Uterus (tissue), 4 donors: ENCODE results near the gene S100P. TPM values are rescaled to one million over a fixed set of nuclear protein-coding genes. Genes with fewer than 3 reads are reported as not detected.
"Not testable (repeated sequence)": the region's sequence is repeated elsewhere in the genome, so short reads cannot be mapped to it uniquely, and the experiment has no call there.

ENCODE experiments used
- DNase-seq, 2 donors: peaks; one replicate each; pipeline ENCODE4 v3.0.0-alpha.2; 2019 to 2020
- H3K27ac ChIP-seq, 2 donors: fragments of 200-600 bp; sonication (generic); 1 replicate in 1 of 2; 2 replicates in 1 of 2; pipeline ENCODE4 v1.5.1; 2016 to 2018
- H3K27me3 ChIP-seq, 2 donors: fragments of 200-600 bp; sonication (generic); one replicate each; pipeline ENCODE4 v1.5.1; 2018 to 2019; ENCODE audit warnings: control low read depth in 1 of 2
- H3K36me3 ChIP-seq, 2 donors: fragments of 200-600 bp; sonication (generic); one replicate each; pipeline ENCODE4 v1.5.1; 2019; ENCODE audit warnings: control low read depth in 1 of 2
- H3K4me1 ChIP-seq, 2 donors: fragments of 200-600 bp; sonication (generic); one replicate each; pipeline ENCODE4 v1.5.1; 2018 to 2019; ENCODE audit warnings: control low read depth in 1 of 2
- H3K4me3 ChIP-seq, 2 donors: fragments of 200-600 bp; sonication (generic); 1 replicate in 1 of 2; 2 replicates in 1 of 2; pipeline ENCODE4 v1.5.1; 2018 to 2019; ENCODE audit warnings: mild to moderate bottlenecking in 1 of 2
- H3K9me3 ChIP-seq, 2 donors: fragments of 200-600 bp; sonication (generic); one replicate each; pipeline ENCODE4 v1.5.1; 2019; ENCODE audit warnings: control low read depth in 1 of 2
- CTCF ChIP-seq, 4 experiments: fragments of 200-600 bp in 2 of 4; fragments of 450-650 bp in 2 of 4; sonication (generic) in 2 of 4; IDR thresholded peaks; one replicate each; pipeline ENCODE4 v1.5.1; 2016 to 2019; ENCODE audit warnings: antibody characterized with exemption in 4 of 4, mild to moderate bottlenecking in 2 of 4, moderate library complexity in 1 of 4
- POLR2A ChIP-seq, 2 donors: fragments of 450-650 bp; IDR thresholded peaks; one replicate each; pipeline ENCODE4 v1.6.1; 2016; ENCODE audit warnings: antibody characterized with exemption in 2 of 2, mild to moderate bottlenecking in 1 of 2, moderate library complexity in 1 of 2
- intact Hi-C: fragments of 100-400 bp; cut with DNase I; formaldehyde crosslinking; loops from one replicate; pipeline ENCODE4 v1.15.1; 2023; ENCODE audit warnings: low total_unique reads
- total RNA-seq, 4 donors: library from RNA; depleted of rRNA in 3 of 4; stranded (reverse); fragments of >200 nt in 3 of 4; gene quantifications; one replicate each; pipeline versions ENCODE4 v1.1.0 to v1.2.4, GENCODE V29; 2014 to 2023
- donor health status: DM: yes; HTN: yes; CAD: no.

The S100P gene
- total RNA-seq, 4 donors from 2014 or later = 0.26 to 1.3 TPM; not detected in 2

GRCh38 chr4:6723851-6724250 lies 30.2 kb downstream of the S100P start:
- Histone ChIP-seq H3K9me3 (no peaks in the 10 kb centered on the region), H3K36me3 (no peaks in the 10 kb centered on the region), H3K4me1 (no peaks in the 10 kb centered on the region), H3K27ac (no peak overlapping the region), H3K27me3 (no peaks in the 10 kb centered on the region), H3K4me3 (no peak overlapping the region)
- intact Hi-C loops = loop anchor here (5.0 kb wide), 1 partner anchor 148 kb away; no protein-coding TSS in a partner anchor
- no peak for TF ChIP-seq POLR2A (IDR thresholded peaks at IDR 0.05)
- no peak for TF ChIP-seq CTCF (IDR thresholded peaks at IDR 0.05)
- no peak for DNase-seq

GRCh38 chr4:6724421-6725111 lies 30.9 kb downstream of the S100P start:
- no peaks in the 10 kb centered on the region for H3K27me3 ChIP-seq
- no peak for DNase-seq
- no peak overlapping the region for H3K4me3 ChIP-seq
- H3K9me3 ChIP-seq = no peaks in the 10 kb centered on the region
- H3K27ac ChIP-seq = no peak overlapping the region
- TF ChIP-seq POLR2A (IDR thresholded peaks at IDR 0.05) (no peak), CTCF (IDR thresholded peaks at IDR 0.05) (no peak)
- H3K4me1 ChIP-seq = no peaks in the 10 kb centered on the region
- intact Hi-C loops = loop anchor here (5.0 kb wide), 1 partner anchor 148 kb away; no protein-coding TSS in a partner anchor
- H3K36me3 ChIP-seq = no peaks in the 10 kb centered on the region

GRCh38 chr4:6725427-6725961 lies 31.8 kb downstream of the S100P start:
- H3K27ac ChIP-seq, H3K27me3 ChIP-seq, intact Hi-C loops, H3K9me3 ChIP-seq, H3K4me3 ChIP-seq, DNase-seq, H3K4me1 ChIP-seq, H3K36me3 ChIP-seq: not testable (repeated sequence)

- no peak for TF ChIP-seq POLR2A (IDR thresholded peaks at IDR 0.05)
- no peak for TF ChIP-seq CTCF (IDR thresholded peaks at IDR 0.05)
- H3K27ac ChIP-seq = no peak overlapping the region
- DNase-seq = no peak
- no peaks in the 10 kb centered on the region for H3K36me3 ChIP-seq
- H3K4me1 ChIP-seq = peaks cover 0 to 1% of the 10 kb centered on the region in 2 donors
- H3K27me3 ChIP-seq = no peaks in the 10 kb centered on the region
- no peaks in the 10 kb centered on the region for H3K9me3 ChIP-seq
- no peak overlapping the region for H3K4me3 ChIP-seq
- intact Hi-C loops = no loop called here
Observed at GRCh38 chr4:6727081-6727942, 33.6 kb downstream of the S100P start.

- H3K9me3 ChIP-seq = no peaks in the 10 kb centered on the region
- no peaks in the 10 kb centered on the region for H3K27me3 ChIP-seq
- no peak overlapping the region for H3K4me3 ChIP-seq
- TF ChIP-seq POLR2A (IDR thresholded peaks at IDR 0.05) (no peak), CTCF (IDR thresholded peaks at IDR 0.05) (no peak)
- H3K27ac ChIP-seq = no peak overlapping the region
- intact Hi-C loops = no loop called here
- H3K36me3 ChIP-seq = no peaks in the 10 kb centered on the region
- DNase-seq = no peak
- peaks cover 0 to 7% of the 10 kb centered on the region in 2 donors for H3K4me1 ChIP-seq
Observed at GRCh38 chr4:6727943-6728250, 34.2 kb downstream of the S100P start.
